Frontal cortex (tissue), 4 donors: Measurements from ENCODE around the gene AMPD2. TPM values are rescaled to one million over a fixed set of nuclear protein-coding genes. Genes with fewer than 3 reads are reported as not detected.
A peak's percentile ranks its signal among the peaks of the same experiment; 100 is the strongest.
"Not testable (repeated sequence)": the region's sequence is repeated elsewhere in the genome, so short reads cannot be mapped to it uniquely, and the experiment has no call there.

ENCODE experiments used
- DNase-seq, 2 donors: peaks; one replicate each; pipeline ENCODE4 v3.0.0; 2012; ENCODE audit warnings: low spot score in 2 of 2
- FAIRE-seq: peaks from 2 replicates; lab custom pipeline; 2012; peaks lifted over from hg19 to GRCh38; lab: Jason Lieb, UNC
- total RNA-seq: library from RNA; depleted of rRNA; stranded (reverse); fragments of >200 nt; gene quantifications from one replicate; pipeline ENCODE4 v1.2.3, GENCODE V29; 2014
- donor health status: control.
- donor health status: control.
- donor health status: control.

AMPD2 gene
- total RNA-seq, 1 donor from 2014 or later: 51.0 TPM

DNA sequence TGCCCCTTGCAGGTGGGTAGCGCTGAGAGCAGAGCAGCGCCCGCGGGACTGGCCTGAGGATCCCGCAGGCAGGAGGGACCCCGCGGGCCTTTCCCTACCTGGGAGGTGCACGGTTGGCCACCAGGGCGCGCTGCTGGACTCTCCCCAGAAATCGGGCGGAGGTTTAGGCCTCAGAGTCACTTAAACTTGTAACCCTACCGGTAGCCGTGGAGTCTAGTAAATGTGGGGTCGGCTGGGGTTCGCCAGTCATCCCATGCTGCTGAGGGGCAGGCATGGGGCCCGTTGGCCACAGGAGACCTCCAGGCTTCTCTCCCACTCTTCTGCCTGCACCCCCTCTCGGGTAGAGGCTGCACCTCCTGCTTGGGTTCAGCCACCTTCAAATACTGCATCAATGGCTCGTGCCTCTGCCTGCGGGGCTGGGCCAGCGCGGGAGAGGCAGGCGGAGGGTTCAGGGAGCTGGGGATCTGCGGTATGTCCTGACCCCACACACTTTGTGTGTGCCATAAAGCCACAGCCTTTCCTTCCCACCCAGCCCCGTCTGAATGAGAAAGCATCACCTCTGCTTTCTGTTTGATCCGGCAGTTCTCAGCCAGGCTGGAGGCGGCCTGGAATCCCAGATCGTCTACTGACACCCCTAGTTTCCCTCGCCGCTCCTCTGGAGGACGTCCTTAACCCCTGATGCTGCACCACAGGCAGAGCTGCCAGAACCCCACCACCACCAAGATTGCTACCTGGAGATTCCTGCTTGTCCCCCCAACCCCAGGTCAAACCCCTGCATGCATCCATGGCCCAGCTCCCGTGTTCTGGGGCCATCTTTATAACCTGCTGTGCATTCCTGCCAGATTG lies 24.0 kb downstream of the AMPD2 start:
- peak in 1 of 2 donors; percentile 28 for DNase-seq
- FAIRE-seq: no peak

GRCh38 chr1:109644670-109645069 lies 25.0 kb downstream of the AMPD2 start:
- no peak for DNase-seq
- no peak for FAIRE-seq

DNA sequence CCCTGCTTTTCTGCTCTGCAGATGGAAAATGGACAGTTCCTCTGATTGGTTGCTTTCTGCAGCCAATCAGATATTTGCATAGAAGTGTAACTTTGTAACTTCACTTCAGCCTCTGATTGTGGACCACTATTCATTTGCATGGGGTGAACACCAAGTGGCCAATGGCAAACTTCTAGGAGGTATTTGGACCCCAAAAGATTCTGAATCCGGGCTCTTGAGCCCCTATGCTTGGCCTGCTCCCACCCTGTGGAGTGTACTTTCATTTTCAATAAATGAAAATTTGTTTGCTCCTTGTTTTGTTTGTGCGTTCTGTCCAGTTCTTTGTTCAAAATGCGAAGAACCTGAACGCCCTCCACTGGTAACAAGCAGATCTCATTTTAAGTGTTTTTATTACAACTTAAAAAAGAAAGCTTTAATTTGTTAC lies 29.9 kb downstream of the AMPD2 start:
- DNase-seq (no peak), FAIRE-seq (no peak)

DNA sequence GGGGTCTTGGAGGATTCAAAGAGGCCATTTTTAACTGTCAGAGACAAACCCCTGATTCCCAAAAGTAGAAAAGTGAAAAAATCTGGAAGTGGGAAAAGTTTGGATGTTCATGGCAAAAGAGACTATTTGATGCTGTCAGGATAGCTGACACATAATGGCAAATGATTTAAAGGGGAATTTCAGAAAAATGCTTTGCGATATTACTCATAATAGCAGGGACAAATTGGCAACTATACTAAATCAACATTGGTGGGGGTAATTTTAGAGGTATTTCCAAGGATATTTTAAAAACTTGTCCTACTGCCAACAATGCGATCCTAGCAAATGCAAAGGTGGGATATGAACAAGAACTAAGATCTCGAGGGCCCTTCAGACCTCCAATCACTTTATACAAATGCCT lies 31.0 kb downstream of the AMPD2 start:
- DNase-seq (no peak), FAIRE-seq (no peak)

DNA sequence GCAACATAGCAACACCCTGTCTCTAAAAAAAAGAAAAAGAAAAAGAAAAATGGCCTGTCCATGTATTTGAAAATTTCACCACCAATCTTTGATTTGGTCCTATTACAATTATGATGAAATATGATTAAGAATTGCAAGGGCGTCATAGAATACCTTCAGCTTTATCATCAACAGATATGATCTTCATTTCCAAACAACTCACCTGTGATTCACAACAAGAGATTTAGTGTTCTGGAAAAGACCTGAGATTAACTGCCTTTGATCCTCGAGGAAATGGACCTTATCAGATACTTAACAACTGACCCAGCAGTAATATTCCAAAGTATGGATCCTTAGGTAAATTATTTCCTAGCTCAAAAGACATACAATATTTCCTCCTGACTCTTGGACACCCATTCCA lies 32.8 kb downstream of the AMPD2 start:
- FAIRE-seq (no peak), DNase-seq (no peak)

- no peak for FAIRE-seq
- no peak for DNase-seq
Measured at GRCh38 chr1:109653306-109653705, 33.7 kb downstream of the AMPD2 start.

GRCh38 chr1:109654519-109654918 lies 34.9 kb downstream of the AMPD2 start:
- FAIRE-seq (no peak), DNase-seq (no peak)

DNA sequence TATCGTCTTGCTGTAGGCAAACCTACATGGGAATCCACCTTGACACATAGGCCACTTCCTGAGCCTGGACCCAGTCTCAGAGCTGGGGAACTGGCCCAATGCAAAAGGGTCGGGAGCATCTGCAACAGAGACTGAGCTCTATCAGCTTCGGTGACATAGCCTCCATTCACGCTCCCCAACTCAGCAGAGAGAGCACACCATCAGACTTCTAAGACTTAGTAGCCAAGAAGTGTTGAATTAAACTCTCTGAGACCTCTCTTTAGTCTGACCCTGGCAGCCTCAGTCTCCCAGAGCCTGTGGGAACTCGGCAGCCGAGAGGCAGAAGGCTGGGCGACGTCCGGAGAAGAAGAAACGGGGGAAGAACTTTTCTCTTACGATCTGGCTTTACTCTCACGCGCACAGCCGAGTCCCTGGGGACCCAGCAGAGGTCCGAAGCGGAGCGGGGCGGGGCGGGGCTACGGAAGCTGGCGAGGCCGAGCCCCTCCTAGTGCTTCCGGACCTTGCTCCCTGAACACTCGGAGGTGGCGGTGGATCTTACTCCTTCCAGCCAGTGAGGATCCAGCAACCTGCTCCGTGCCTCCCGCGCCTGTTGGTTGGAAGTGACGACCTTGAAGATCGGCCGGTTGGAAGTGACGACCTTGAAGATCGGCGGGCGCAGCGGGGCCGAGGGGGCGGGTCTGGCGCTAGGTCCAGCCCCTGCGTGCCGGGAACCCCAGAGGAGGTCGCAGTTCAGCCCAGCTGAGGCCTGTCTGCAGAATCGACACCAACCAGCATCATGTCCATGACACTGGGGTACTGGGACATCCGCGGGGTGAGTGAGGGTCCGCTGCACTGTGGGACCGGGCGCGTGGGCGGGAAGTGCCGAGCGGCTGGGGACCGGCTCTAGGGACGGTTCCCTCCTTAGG lies 36.2 kb downstream of the AMPD2 start, which contains the start of gene GSTM4:
Gene GSTM4 (plus strand): TSS at position 485 of the 905 bp plus-strand sequence. CDS start 291 bp downstream, at position 776.
- DNase-seq (peak; percentile 67 to 81), FAIRE-seq (no peak)

GRCh38 chr1:109657395-109657794 lies 37.8 kb downstream of the AMPD2 start:
- DNase-seq (no peak), FAIRE-seq (no peak)

- DNase-seq: no peak
- no peak for FAIRE-seq
Measured at GRCh38 chr1:109657970-109658369, 38.3 kb downstream of the AMPD2 start.

DNA sequence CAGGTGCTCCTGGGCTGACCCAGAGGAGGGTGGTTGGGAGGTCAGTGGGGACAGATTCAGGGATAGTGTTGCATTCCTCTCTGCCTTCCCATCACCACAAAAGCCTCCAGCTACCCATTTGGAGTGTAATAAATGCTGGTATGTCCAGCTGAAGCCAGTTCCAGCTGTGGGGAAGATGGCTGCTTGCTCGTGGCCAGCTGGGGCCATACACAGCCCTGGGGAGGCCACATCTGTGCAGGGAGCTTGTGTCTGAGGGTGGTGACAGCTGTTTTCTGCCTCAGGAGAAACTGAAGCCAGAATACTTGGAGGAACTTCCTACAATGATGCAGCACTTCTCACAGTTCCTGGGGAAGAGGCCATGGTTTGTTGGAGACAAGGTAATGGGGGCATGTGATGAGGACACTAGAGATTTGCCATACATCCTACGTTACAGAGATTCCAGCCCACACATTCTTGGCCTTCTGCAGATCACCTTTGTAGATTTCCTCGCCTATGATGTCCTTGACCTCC lies 39.0 kb downstream of the AMPD2 start:
- FAIRE-seq (no peak), DNase-seq (no peak)

DNA sequence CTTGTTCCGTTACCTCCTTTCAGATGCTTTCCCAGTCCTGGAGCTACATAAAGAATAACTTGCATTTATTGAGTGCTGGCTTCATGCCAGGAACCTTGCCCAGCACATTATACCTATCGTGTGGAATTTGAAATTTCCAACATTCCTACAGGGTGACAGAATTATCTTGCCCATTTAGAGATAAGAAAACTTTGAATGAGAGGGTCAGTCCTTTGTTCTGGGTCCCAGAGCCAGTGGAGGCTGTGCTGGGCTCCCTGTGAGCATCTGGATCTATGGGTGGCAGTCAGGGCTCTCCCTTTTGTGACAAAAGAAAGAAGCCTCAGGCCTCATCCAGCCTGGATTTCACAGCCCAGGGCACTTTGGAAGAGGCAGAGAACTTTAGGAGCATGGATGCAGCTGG lies 39.5 kb downstream of the AMPD2 start:
- DNase-seq: no peak
- no peak for FAIRE-seq

DNA sequence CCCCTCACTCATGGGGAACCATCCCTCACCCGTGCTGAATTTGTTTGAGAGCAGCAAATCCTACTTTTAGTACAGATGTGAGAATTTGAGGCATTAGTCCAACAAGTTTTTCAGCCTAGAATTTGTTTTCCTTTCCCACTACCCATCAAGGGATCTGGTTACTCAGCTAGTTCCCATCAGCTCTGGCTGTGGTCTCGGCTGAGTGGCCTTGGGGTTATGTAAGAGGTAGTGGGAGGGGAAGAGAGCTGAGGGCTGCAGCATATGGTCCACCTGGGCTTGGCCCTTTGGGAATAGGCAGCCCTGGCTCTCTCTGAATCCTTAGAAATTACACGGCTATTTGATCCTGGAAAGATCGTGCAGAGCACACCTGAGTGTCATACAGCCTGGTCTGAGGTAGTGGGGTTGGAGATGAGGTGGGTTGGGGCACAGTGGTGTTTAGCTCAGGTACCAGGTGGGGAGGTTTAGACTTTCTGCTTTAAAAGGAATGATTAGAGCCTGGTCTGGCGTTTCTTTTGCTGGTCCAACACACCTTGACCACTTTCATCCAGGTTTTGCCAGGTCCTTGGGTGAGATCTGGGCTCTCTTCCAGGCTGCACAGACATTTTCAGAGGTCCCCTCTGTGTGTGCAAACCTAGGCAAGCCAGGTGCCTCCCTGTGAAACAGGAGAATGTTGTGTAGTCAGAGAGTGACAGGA lies 40.5 kb downstream of the AMPD2 start:
- FAIRE-seq (no peak), DNase-seq (no peak)

GRCh38 chr1:109660691-109661026 lies 41.0 kb downstream of the AMPD2 start:
- not testable (repeated sequence) for FAIRE-seq, DNase-seq

DNA sequence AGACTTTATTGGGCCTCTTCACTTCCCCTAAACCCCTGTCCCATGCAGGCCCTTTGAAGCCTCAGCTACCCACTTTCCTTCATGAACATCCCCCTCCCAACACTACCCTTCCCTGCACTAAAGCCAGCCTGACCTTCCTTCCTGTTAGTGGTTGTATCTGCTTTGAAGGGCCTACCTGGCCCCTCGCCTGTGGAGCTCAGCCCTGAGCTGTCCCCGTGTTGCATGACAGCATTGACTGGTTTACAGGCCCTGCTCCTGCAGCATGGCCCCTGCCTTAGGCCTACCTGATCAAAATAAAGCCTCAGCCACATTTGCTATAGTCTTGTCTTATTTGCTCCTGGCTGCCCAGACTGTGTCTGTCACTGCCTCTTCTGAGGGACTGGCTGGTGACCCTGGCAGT lies 41.8 kb downstream of the AMPD2 start:
- FAIRE-seq: no peak
- DNase-seq: no peak

GRCh38 chr1:109664671-109665070 lies 45.0 kb downstream of the AMPD2 start:
- FAIRE-seq: no peak

DNA sequence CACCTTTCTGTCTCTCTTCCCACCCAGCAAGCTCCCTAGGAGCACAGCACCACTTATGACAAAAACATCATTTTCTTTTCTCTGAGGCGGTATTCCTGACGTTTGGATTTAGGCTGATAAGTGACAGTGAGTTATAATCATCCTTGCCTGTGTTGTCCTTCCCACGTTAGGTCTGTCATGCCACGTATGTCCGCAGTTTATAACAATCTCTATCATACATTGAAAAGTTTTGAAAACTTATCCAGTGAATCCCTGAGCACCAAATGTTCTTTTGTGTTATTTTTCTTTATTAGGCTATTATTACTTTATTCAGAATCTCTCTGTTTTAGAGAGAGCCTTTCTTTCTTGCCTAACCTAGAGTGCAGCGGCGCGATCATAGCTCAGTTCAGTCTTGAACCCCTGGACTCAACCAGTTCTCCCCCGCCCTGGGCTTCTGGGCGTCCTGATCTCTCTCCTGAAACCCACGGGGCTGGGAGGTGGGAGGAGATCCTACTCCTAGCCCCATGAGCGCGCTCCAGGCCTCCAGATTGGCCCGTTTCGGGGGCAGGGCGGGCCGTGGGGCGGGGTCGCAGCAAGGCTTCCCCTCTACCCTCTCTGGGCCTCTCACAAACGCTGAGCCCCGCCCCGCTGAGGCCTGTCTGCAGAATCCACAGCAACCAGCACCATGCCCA lies 48.0 kb downstream of the AMPD2 start, which contains the start of gene GSTM2:
Gene GSTM2 (plus strand): TSS at position 606 of the 671 bp plus-strand sequence. CDS start 59 bp downstream, at position 665.
- DNase-seq (peak; percentile 57 to 78), FAIRE-seq (no peak)

More at GRCh38 chr1:109664671-109665070, 45.0 kb downstream of the AMPD2 start:
- DNase-seq: no peak

GRCh38 chr1:109668123-109668775 lies 48.6 kb downstream of the AMPD2 start:
- FAIRE-seq: no peak
- no peak for DNase-seq
